Stimulated activated CD4-positive, alpha-beta T cell treated with anti-CD3 and anti-CD28 coated beads, Interleukin-15, amount 100 ng/mL, for 48 hours (primary cell): Measurements from ENCODE around the gene AKAP5.

Experiments used
- DNase-seq, 2 donors: peaks; one replicate each; pipeline ENCODE4 v3.0.0-alpha.2; 2020; ENCODE audit warnings: low read depth in 2 of 2

AKAP5 gene

DNA sequence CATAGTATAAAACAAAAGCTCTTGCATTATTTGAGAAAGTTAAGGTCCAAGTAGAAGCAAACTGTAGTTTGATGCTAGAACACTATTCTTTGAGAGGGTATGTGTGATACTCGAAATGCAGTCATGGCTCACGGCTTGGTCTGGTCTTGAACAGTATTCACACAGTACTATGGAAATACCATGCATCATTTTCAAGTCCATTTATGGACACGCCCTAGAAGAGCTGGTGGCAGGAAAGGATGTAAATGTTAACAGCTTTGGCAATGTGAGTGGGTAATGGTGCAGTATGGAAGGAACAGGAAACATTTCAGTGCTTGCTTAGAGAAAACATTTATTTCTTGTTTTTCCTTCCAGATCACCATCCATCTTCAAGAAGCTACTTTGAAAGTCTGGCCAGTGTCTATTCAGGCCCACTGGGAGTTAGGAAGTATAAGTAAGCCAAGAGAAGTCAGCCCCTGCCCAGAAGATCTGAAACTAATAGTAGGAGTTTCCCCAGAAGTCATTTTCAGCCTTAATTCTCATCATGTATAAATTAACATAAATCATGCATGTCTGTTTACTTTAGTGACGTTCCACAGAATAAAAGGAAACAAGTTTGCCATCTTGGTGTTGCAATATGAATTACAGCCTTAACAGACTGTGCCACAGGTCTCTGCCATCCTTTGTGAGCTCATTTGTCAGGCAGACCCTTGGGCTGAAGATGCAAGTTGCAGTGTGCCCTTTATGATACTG lies 5.7 kb upstream of the AKAP5 start:
- DNase-seq = no peak

DNA sequence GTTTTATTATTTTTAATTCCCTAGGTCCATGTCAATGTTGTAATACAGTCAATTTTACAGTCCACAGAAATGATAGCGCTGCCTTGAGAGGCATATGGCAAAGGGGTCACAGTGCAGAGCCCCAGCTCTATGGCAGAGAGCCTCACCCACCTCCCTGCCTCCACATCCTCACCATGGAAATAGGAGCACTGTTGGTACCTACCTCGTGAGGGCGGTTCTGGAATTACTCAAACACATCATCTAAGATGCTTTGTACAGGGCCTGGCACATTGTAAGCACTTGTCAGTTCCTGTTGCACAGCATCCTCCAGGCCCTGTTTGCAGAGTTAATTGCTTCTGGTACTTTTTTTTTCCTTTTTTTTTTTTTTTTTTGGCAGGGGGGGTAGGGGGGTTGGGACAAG lies 4.1 kb upstream of the AKAP5 start:
- no peak for DNase-seq

DNA sequence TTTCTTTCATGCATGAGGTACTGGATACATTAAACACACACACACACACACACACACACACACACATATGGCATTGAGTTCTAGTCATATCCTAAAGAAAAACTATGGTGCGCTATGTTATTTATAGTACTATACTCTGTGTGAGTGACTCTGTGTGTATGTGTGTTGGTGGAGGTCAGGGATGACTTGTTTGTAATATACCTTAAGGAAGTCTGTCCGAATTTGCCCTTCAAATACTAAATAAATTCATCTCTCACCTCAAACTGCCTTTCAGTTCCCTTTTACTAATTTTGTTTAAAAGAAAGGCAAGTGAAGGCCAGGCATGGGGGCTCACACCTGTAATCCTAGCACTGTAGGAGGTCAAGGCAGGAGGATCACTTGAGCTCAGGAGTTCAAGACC lies 2.1 kb upstream of the AKAP5 start:
- DNase-seq = no peak

DNA sequence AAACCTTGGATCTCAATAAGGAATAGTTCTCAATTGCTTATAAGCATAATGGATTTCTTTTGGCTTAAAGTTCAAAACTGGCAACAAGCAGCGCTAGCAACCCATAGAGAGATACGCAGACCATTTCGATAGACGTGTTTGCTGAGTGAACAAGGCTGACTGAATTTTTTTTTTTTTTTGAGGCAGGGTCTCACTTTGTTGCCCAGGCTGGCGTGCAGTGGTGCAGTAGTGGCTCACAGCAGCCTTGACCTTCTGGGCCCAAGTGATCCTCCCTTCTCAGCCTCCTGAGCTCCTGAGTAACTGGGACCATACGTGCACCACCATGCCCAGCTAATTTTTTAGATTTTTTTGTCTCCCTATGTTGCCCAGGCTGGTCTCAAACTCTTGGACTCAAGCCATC lies 1.4 kb upstream of the AKAP5 start:
- DNase-seq = no peak

DNA sequence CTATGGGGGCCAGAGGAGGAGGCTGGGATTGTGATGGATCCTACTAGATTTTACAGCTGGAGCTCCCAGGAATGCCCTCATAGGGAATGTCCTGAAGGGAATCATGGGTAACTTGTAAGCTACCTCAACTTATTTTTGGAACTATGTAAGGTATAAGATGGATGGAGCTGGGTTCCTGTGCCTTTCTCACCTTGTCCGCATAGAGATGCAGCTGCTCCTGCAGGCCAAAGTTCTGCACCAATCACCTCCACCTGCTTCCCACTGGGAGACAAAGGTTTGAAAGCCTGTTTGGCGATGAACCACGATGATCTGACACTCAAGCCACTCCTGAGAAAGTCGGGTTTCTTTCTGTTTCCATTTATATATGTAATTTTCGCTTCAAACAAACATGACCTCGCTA lies 648 bp upstream of the AKAP5 start:
- no peak for DNase-seq

DNA sequence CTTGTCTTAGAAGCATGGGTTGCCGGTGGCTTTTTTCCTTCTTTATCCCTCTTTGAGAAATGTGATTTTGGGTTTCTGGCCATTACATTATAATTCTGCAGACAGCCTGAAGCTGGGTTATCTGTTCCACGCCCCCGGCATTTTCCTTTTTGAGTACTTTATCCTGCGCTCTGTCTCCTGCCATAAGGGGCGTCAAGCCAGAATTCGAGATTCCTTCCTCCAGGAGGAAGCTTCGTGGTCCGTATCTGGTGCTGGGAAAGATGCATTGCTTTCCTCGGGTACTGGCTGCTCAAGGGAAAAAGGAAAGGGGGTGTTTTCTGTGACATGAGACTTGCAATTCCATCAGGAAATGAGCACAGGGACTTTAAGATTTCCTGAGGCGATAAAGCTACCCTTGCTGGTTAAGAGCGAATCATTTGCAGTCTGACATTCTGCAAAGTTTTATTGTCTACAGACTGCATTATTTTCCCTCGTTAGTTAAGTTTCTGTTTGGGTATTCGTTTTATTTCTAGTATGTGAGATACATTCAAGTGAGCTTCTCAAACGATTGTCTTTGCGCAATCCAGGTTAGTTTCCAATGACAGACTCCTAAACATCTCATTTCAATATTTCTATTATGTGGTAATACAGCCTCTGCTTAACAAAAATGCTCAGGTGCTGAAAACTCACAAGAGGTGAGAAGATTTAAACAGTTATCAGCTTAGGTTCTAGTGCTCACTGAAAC lies 694 bp downstream of the AKAP5 start:
- DNase-seq = no peak

DNA sequence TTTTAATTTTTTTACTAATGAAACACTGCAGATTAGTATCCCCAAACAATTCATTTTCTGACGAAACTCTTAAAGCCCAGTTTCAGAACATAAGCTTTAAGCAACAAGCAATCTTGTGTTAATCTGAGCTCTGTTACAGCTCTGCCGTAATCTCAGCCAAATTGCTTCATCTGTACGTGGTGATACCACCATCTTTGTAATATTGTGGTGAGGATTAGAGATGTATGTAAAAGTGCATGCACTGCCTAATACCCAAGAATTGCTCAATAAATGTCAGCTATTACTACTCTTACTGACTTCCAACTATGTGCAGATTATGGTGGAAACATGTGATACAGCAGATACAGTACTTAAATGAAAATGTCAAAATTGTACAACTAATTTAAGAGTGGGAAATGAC lies 1.8 kb downstream of the AKAP5 start:
- no peak for DNase-seq

DNA sequence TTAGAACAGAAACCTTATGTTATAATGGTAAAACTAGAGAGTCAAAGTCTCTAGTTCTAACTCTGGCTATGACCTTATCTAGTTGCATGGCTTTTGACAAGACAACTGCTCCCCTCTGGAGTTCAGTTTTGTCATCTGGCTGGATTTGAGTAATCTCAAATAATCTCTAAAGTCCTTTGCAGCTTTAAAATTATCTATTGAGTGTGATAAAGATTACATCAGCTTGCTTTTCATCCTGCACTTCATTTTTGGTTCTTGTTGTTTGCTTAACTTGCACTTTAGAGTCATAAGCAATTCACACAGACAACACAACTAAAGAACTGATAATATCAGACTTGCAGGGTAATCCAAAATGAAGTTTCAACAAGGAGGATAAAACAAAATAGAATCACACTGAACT lies 2.3 kb downstream of the AKAP5 start:
- no peak for DNase-seq

DNA sequence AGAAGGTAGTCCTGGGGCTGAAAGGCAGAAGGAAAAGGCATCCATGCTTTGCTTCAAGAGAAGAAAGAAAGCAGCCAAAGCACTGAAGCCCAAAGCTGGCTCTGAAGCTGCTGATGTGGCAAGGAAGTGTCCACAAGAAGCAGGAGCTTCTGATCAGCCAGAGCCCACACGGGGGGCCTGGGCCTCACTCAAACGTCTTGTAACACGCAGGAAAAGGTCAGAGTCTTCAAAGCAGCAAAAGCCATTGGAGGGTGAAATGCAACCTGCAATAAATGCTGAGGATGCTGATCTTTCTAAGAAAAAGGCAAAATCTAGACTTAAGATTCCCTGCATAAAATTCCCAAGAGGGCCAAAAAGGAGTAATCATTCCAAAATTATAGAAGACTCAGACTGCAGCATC lies 3.2 kb downstream of the AKAP5 start:
- no peak for DNase-seq

DNA sequence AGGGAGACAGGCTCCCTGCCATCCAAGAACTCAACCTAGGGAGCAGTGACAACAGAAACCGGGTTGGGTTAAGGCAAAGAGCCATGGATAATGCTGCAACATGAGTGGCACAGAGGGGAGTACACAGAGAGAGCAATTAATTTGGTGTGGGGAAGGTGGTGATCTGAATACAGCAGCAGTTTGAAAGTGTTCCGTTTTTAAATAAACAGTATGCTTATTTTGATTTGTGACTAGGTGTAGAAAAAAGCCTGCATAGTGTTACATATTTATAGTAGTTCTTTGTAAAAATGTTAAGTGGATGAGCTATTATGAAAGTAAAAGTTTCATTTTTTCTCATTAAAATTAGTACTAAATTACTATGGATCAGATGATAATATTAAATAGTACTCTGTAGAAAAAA lies 8.7 kb downstream of the AKAP5 start:
- DNase-seq = no peak

DNA sequence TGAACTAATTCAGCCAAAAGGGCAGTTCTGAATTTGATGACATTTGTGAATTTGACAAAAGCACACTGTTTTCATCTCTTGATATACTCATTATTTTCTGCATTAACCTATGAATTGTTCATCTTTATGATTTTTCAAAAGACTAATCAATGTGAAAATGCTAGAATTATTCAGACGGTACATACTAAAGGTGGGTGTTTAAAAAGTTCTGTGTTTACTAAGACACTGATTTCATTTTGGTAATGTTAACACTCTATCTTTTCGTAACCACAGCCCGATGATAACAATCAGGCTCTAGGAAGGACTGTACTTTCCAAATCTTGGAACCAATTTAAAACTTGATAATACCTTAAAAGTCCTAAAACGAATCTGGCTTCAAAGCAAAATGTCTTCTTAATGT lies 9.4 kb downstream of the AKAP5 start:
- DNase-seq = no peak

DNA sequence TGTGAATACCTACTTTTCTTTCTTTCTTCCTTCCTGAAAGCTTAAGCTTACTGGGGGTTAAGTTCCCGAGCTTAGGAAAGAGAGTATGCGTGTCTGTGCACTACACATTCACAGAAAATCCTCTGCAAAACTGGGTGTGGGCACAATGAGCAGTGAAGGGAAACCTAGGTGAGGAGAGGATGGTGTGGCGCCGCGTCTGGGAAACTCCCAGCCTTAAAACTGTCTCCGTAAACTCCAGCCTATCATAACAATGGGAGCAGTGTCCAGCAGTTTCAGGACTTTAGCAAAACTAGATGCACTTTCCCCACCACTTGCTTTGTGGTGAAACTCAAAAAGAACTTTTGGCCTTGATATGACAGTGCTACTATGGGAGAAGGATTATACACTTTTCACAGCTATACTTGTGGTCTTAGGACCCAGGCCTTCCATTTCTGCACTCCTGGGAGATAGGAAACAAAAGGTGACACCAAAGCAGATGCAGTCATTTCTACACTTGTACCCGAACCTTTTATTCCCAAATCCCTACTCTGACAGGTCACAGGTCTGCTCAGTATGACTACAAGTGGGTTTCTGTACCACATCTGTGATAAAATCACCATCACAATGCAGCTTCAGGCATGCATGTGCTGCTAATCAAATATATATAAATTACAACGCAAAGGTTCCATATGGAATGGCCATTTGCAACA lies 10.4 kb downstream of the AKAP5 start:
- no peak for DNase-seq

DNA sequence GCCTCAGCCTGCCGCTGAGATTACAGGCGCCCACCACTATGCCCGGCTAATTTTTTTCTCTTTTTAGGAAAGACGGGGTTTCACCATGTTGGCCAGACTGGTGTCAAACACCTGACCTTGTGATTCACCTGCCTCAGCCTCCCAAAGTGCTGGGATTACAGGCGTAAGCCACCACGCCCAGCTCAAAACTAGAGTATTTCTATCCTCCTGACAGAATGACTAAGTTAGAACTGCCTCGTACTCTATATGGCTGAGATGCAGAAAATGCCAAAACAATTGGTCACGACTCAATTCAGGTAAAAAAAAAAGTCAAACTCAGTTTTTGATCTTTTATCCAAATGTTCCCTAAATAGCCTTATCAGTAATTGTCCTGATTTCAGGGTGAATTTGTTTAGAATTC lies 11.1 kb downstream of the AKAP5 start:
- no peak for DNase-seq

DNA sequence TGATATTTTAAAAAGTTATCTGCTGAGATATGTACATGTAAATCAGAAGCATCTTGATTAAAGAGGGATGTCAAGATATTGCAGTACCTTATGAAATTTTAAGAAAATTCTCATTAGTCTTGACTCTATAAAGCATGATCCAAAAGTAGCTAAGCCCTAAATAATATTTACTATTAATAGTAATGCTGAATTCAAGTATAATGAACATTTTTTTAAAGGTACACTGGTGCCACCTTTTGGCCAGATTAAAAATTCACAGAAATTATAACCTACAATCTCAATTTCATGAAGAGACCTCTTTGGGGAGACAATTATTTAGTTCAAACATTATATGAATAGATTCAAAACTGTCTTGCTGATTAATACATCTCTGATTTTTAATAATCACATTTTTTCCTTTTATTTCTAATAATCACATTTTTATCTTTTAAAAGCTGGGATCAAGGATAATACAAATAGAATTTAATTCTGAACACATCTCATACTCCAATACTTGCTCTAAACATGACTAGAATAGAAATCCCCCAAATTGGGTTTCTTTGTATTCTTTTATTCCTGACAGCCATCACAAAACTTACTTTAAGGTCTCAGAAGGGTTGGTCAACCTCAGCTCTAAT lies 13.4 kb downstream of the AKAP5 start:
- DNase-seq = no peak

DNA sequence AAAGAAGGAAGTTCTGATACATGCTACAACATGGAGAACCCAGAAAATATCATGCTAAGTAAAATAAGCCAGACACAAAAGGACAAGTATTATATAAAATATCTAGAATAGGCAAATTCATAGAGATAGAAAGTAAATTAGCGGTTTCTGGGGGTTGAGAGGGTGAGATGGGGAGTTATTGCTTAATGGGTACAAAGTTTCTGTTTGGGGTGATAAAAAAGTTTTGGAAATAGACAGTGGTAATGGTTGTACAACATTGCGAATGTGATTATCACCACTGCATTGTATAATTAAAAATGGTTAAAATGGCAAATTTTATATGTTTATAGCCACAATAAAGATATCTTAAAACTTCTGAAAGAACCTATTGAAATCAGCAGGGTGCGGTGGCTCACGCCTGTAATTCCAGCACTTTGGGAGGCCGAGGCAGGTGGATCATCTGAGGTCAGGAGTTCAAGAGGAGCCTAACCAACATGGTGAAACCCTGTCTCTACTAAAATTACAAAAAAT lies 23.3 kb downstream of the AKAP5 start:
- DNase-seq = no peak

DNA sequence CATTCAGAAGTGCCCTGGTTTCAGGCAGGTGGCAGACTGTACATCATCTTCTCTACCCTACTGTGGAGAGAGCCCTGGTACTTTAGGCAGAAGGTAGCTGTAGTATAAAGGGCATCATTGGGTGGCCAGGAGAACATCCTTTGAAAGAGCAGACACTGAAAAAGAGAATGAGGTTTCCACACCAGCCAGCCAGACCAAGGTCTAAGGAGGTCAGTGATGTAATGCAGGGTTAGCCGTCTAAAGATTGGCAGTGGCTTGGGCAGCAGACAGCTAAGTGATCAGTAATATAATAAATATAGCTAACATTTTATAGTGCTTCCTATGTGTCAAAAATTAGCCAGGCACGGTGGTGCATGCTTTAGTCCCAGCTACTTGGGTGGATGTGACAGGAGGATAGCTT lies 26.3 kb downstream of the AKAP5 start:
- no peak for DNase-seq

DNA sequence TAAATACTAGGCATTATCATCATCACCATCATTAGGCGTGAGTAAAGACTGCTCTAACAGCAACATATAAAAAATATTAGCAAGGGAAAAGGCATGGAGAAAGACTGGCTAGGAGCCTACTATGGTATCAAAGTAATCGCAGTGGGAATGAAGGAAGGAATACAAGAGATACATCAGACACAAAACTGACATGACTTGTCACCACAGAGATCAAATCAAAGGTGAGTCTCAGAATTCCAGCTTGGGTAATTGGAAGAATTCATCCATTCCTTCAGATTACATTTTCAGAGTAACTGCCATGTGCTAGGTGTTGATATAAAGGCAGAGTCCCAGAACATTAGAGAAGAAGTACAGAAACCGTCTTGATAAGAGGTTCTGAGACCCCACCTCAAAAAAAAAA lies 28.2 kb downstream of the AKAP5 start:
- no peak for DNase-seq

DNA sequence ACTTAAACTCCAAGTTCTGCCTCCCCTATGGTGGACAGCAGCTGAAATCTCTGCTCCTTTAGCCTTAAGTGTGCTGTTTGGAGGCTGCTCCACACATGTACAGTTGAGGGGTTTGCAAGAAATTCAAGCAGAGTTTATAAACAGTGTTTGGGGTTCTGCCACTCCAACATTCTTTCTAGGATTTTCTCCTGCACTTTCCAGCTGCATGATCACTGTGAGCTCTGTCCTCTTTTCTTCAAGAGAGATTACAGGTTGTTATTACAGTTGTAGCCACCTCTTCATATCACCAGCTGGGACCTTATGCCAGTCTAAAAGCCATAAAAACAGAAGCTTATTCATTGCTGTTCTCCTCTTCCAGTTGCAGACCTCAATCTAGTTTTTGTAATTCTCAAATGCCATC lies 30.0 kb downstream of the AKAP5 start:
- no peak for DNase-seq

DNA sequence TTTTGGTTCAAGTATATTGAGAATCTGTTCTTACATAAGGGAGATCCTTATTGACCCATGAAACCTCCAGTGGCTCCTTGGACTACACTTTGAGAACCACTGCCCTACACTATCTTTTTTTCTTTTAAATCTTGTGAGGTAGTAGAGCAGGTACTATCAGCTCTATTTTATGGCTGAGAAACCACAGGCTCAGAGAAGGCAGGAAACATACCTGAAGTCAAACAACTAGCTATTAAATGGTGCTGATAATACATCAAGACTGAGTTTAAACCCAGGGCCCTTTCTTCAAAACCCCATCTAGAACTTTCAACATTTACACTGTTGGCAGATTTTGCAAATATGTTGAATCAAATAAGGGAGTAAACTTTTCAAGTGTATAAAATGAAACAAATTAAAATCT lies 31.5 kb downstream of the AKAP5 start:
- no peak for DNase-seq

DNA sequence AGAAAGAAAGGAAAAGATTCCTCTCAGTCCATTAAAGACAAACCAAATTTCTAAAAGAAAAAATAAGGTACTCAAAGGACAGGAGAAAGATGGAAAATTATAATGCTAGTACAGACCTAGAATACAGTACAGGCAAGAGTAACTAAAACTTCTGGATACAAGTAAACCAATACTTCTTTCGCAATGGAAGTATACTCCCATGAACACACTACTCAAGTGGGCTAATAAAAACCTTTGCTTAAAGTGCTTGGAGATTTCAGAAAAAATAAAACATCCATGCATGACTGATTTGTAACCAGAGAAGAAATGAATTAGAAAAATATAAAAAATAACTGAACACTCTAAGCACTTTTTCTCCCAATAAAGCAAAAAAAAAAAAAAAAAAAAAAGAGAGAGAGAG lies 34.8 kb downstream of the AKAP5 start:
- DNase-seq = no peak

DNA sequence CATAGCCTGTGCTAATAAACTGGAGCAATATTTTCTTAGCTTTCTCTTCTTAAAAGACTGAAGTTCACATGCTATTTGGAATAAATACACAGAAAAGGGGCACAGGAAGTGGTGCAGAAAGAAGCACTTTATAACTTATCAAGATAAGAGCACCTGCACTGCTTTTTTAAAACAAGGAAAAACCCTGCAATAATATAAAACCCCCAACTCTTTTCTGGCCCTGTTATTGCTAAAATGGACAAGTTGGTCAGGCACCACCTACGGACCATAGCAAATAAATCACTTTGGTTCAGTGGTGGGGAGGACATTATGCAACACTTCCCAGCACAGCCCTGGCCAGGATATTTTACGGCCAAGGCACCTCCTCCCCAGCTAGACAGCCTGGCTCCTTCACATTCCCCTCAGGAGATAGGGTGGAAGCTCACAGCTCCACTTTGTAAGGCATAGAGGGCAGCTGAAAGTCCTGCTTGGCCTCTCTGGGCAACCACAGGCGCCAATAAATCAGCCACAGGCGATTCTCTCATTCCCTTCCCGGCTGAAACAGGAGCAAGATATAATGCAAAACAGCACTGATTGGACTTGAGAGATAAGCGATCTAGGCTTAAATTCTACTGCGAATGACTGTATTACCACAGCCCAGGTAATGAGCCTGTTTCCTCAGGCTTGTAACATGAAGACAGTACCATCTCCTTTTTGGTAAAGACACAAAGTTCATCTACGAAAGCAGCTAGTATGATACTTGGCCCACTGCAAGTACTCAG lies 36.3 kb downstream of the AKAP5 start:
- DNase-seq = no peak

DNA sequence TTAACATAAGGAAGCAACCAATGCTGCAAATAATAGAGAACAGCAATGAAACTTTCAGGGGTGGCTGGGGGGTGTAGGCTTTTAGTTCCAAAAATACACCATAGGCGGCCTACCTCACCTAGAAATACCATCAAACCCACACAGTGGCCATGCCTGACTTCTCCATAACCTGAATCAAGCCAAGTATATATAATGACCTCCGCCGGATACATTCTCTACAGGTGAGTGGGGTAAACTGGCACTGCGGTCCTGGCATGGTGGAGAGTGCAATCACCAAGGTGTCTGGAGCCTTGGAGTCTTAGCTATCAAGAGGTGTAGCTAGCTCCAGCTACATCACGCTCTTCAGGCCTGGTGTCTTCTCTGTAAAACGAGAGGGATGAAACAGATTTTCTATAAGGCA lies 37.2 kb downstream of the AKAP5 start:
- no peak for DNase-seq
